Effector memory CD4-positive, alpha-beta T cell (primary cell): ENCODE measurements around the gene RGS9.

ENCODE experiments used
- DNase-seq, 3 donors: peaks; one replicate each; pipeline ENCODE4 v3.0.0-alpha.2; 2020
- H3K27ac ChIP-seq: 2 replicates; pipeline ENCODE4 v1.7.0; 2013; ENCODE audit warnings: mild to moderate bottlenecking, low read length, moderate library complexity; ENCODE audit not compliant: insufficient read depth, poor library complexity, severe bottlenecking
- H3K27me3 ChIP-seq: replicated peaks from 2 replicates; pipeline ENCODE4 v1.7.0; 2013; ENCODE audit warnings: mild to moderate bottlenecking, low read length; ENCODE audit not compliant: insufficient read depth, control insufficient read depth, poor library complexity, severe bottlenecking
- H3K36me3 ChIP-seq: 2 replicates; pipeline ENCODE4 v1.7.0; 2013; ENCODE audit warnings: mild to moderate bottlenecking, low read length, moderate library complexity; ENCODE audit not compliant: control insufficient read depth, insufficient read depth
- H3K4me1 ChIP-seq: 2 replicates; pipeline ENCODE4 v1.7.0; 2013; ENCODE audit warnings: low read length, mild to moderate bottlenecking; ENCODE audit not compliant: control insufficient read depth, insufficient read depth, poor library complexity, severe bottlenecking
- H3K4me3 ChIP-seq: 2 replicates; pipeline ENCODE4 v1.7.0; 2013; ENCODE audit warnings: low read length, low read depth, mild to moderate bottlenecking; ENCODE audit not compliant: insufficient read depth, poor library complexity, severe bottlenecking
- H3K9me3 ChIP-seq: 2 replicates; pipeline ENCODE4 v1.7.0; 2013; ENCODE audit warnings: mild to moderate bottlenecking, low read length, moderate library complexity; ENCODE audit not compliant: control insufficient read depth

Gene RGS9

GRCh38 chr17:65130832-65131231 is 6.3 kb upstream of the RGS9 start:
- Histone ChIP-seq H3K4me3 (no peak overlapping the region), H3K27ac (no peak overlapping the region), H3K4me1 (no peaks in the 10 kb centered on the region), H3K36me3 (no peaks in the 10 kb centered on the region), H3K27me3 (no peaks in the 10 kb centered on the region), H3K9me3 (no peaks in the 10 kb centered on the region)
- no peak for DNase-seq

DNA sequence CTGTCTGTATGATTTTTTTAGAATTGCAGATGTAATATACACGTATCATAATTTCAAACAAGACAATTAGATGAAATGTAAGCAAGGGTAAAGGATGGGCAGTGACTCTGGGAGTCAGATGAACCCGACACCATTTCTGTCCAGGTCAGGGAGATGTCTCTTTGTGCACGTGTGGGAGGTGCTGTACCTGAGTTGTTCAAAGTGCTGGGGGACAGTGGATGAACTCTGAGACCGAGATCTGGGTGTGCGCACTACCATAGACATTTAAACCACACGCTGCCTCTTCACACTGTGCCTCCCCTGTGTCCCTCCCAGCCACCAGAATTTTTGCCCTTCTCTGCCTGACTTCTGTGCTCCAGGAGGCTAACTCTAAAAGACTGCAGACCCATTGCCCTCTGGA is 5.9 kb upstream of the RGS9 start:
- no peak overlapping the region for H3K27ac ChIP-seq
- H3K4me3 ChIP-seq: no peak overlapping the region
- H3K27me3 ChIP-seq: no peaks in the 10 kb centered on the region
- H3K4me1 ChIP-seq: no peaks in the 10 kb centered on the region
- H3K36me3 ChIP-seq: no peaks in the 10 kb centered on the region
- no peaks in the 10 kb centered on the region for H3K9me3 ChIP-seq
- DNase-seq: no peak

GRCh38 chr17:65131946-65132345 is 5.2 kb upstream of the RGS9 start:
- Histone ChIP-seq H3K27ac (no peak overlapping the region), H3K4me1 (peaks cover 3% of the 10 kb centered on the region), H3K4me3 (no peak overlapping the region), H3K36me3 (no peaks in the 10 kb centered on the region), H3K27me3 (no peaks in the 10 kb centered on the region), H3K9me3 (no peaks in the 10 kb centered on the region)
- DNase-seq: no peak

DNA sequence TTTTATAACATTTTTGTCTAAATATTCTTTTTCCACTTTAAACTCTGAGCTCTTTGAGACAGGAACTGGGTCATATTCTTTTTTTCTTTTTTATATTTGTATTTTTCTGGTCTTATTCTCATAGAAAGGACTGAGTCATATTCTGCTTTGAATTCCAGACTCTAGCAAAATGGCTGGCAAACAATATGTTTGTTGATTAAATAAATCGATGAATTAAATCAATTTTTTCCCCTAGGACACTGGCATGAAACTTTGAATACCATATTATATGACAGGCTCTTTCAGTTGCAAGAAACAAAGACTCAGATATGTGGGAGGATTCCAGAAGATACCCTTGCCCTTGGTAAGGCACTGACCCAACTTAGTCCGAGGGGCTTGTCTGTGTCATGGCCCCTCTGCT is 3.1 kb upstream of the RGS9 start:
- Histone ChIP-seq H3K4me3 (no peak overlapping the region), H3K27me3 (no peaks in the 10 kb centered on the region), H3K36me3 (no peaks in the 10 kb centered on the region), H3K4me1 (peaks cover 13% of the 10 kb centered on the region), H3K27ac (no peak overlapping the region), H3K9me3 (no peaks in the 10 kb centered on the region)
- no peak for DNase-seq

DNA sequence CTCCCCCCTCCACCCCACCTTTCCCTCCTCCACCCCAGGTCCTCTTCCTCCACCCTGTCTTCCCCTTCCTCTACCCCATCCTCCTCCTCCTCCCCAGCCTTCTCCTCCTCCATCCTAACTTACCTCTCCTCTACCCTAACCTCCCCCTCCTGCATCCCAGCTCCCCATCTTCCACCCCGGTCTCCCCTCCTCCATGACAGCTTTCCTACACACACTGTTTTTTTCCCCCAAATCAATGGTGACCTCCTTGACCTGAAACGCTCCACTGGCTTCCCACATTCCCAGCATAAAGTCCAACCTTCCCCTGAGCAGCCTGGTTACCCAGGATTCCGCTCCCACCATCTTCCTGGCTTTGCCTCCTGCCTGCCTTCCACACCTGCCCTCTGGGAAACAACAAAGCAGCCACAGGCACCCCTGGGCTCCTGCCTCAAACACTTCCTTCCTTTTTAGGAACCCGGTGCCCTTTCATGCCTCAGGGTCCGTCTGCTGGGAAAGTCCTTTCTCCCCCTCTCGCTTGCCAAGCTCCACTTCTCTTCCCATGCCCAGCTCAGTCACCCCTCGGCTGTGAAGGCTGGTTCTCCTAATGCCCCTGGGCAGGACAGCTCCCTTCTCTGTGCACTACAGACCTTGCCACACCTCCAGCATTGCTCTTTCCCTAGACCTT is 2.1 kb downstream of the RGS9 start:
- H3K27me3 ChIP-seq: no peaks in the 10 kb centered on the region
- H3K9me3 ChIP-seq: no peaks in the 10 kb centered on the region
- peaks cover 17% of the 10 kb centered on the region for H3K4me1 ChIP-seq
- no peak overlapping the region for H3K4me3 ChIP-seq
- no peak for DNase-seq
- no peak overlapping the region for H3K27ac ChIP-seq
- no peaks in the 10 kb centered on the region for H3K36me3 ChIP-seq

GRCh38 chr17:65142247-65142646 is 5.1 kb downstream of the RGS9 start:
- Histone ChIP-seq H3K4me3 (no peak overlapping the region), H3K36me3 (no peaks in the 10 kb centered on the region), H3K27ac (no peak overlapping the region), H3K27me3 (no peaks in the 10 kb centered on the region), H3K4me1 (peaks cover 11% of the 10 kb centered on the region), H3K9me3 (no peaks in the 10 kb centered on the region)
- no peak for DNase-seq

DNA sequence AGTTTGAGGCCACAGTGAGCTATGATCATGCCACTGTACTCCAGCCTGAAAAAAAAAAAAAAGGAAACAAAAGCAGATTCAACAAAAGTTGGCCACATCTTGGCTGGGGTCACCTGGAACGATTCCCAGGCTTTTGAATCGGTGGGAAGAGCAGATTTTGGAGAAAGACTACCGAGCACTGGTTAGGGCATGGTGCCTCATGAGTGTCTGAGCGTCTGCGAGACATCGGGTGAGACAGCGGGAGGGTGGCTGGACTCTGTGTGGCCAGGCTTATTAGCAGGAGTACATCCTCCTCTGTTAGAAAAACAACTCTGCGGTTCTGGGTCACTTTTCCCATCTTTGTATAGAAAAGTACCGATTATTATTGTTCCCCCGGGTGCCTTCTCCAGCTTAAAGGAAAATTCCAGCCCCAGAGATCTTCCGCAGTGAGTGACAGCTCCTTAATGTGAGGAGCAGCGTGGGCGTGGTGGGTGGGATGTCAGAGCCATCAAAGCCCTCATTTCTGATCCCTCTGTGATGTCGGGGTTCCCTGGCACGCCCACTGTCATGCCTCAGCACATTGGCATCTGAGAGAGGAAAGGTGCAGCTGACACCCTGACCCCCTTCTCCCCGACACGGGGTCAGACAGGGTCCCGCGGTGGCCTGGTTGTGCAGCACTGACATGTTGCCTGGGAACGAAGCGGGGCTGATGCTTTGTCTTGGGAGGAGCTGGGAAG is 6.9 kb downstream of the RGS9 start:
- Histone ChIP-seq H3K4me3 (no peak overlapping the region), H3K9me3 (no peaks in the 10 kb centered on the region), H3K36me3 (no peaks in the 10 kb centered on the region), H3K27ac (no peak overlapping the region), H3K4me1 (peaks cover 4% of the 10 kb centered on the region), H3K27me3 (no peaks in the 10 kb centered on the region)
- no peak for DNase-seq

- Histone ChIP-seq H3K4me1 (no peaks in the 10 kb centered on the region), H3K9me3 (no peaks in the 10 kb centered on the region), H3K27ac (no peak overlapping the region), H3K27me3 (no peaks in the 10 kb centered on the region), H3K4me3 (no peak overlapping the region), H3K36me3 (no peaks in the 10 kb centered on the region)
- DNase-seq: no peak
Measured at GRCh38 chr17:65145743-65146142, 8.6 kb downstream of the RGS9 start.

DNA sequence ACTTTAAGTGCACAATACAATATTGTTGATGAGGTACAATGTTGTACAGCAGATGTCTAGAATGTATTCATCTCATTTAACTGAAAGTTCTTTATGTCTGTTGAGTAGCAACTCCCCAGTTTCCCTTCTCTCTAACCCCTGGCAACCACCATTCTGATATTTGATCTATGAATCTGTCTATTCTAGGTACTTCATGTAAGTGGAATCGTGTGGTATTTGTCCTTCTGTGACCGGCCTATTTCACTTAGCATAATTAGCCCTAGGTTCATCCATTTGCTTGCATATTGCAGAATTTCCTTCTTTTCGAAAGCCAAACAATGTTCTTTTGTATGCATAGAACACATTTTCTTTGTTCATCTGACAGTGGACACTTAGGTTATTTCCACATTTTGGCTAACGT is 10.8 kb downstream of the RGS9 start:
- no peaks in the 10 kb centered on the region for H3K4me1 ChIP-seq
- H3K27me3 ChIP-seq: no peaks in the 10 kb centered on the region
- DNase-seq: no peak

DNA sequence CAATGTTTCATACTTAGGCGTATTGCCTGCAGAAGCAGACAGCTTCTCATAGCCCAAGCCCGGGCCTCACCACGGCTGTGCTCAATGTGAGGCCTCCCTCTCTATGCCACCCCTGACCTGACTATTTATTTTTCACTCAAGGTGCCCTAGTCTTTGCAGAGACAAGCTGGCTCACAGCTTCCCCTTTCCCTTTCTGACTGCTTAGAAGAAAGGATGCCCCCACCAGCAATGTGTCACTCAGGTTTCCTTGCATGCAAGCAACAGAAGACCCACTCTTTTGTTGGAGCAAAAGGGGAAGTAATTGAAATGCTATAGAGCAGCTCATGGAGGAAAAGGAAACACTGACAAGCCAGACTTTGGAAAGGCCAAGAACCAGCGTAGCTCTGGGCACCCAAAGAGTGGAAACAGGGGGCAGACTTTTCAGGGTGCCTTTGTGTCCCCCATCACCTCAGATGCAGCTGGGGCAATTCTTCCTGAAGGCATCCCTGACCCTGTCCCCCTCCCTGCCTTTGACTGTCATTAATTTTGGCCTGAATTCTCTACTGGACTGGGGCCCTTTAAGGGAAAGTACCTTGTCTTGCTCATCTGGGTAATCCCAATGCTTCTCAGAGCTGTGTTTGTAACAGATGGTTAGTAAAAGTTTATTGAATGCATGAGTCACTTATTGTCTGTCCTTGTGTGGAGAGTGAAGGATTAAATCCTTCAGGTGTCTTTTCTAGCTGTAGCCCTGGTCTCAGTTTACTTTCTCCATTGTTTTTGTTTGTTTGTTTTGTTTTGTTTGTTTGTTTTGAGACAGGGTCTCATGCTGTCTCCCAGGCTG is 17.8 kb downstream of the RGS9 start:
- H3K27ac ChIP-seq: no peak overlapping the region
- no peaks in the 10 kb centered on the region for H3K4me1 ChIP-seq
- no peak overlapping the region for H3K4me3 ChIP-seq
- DNase-seq: no peak
- no peaks in the 10 kb centered on the region for H3K36me3 ChIP-seq
- no peaks in the 10 kb centered on the region for H3K9me3 ChIP-seq
- no peaks in the 10 kb centered on the region for H3K27me3 ChIP-seq

More for the DNA sequence above, 10.8 kb downstream of the RGS9 start:
- Histone ChIP-seq H3K9me3 (no peaks in the 10 kb centered on the region), H3K27ac (no peak overlapping the region), H3K36me3 (no peaks in the 10 kb centered on the region), H3K4me3 (no peak overlapping the region)
